Measurements from ENCODE around the gene GNAQ.

GNAQ gene

DNA sequence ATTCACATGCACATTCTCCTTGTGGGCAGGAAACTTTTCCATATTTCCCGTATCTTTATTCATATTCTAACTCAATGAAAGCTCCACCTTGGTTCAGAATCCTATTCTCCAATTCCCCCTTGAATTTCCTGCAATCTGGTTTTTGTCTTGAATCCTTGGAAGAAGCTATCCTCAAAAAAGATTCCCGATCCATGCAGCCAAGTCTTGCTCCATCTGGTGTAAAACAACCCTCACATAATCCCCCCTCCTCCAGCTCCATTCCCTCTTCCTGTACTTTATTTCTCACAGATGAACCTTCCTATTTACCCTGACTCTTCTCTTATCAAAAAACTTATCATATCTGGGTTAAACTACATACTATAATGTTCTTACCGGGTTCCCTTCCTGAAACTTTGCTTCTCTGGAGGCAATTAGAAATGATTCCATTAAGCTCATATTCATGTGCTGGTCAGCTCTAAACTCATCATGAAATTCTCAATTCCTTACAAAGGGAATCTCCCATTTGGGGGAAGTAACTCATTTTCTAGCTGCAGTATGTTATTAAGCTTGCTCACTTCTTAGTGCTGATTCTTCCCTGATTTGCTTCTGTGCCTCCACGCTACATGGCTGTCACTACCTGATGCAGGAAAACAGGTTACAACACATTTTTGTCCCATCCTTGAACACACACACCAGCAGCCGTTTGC lies 81.7 kb downstream of the GNAQ start:
- DNase-seq (ENCODE audit: low read depth) = no peak
- TF ChIP-seq, protein P1, sequence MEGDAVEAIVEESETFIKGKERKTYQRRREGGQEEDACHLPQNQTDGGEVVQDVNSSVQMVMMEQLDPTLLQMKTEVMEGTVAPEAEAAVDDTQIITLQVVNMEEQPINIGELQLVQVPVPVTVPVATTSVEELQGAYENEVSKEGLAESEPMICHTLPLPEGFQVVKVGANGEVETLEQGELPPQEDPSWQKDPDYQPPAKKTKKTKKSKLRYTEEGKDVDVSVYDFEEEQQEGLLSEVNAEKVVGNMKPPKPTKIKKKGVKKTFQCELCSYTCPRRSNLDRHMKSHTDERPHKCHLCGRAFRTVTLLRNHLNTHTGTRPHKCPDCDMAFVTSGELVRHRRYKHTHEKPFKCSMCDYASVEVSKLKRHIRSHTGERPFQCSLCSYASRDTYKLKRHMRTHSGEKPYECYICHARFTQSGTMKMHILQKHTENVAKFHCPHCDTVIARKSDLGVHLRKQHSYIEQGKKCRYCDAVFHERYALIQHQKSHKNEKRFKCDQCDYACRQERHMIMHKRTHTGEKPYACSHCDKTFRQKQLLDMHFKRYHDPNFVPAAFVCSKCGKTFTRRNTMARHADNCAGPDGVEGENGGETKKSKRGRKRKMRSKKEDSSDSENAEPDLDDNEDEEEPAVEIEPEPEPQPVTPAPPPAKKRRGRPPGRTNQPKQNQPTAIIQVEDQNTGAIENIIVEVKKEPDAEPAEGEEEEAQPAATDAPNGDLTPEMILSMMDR (IDR thresholded peaks at IDR 0.05; ENCODE audit: low read length, missing control alignments) = no peak
- H3K4me3 ChIP-seq (replicated peaks; ENCODE audit: low read depth, low read length) = no peak overlapping the region

DNA sequence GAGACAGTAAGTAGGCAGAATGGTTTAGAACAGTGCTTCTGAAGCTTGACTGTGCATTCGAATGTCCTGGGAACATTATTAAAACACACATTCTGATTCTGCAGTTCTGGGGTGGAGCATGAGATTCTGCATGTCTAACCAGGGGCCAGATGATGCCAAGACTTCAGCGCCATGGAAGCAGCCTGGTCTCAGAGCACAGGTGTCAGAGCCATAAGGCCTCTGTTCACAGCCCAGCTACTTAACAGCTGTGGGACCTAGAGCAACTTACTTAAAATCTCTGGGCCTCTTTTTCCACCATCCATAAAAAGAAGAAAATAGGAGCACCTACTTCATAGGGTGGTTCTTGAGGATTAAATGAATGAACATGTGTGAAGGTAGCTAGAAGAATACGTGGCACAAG lies 84.0 kb downstream of the GNAQ start:
- DNase-seq (ENCODE audit: low read depth) = no peak
- TF ChIP-seq, protein P1 (IDR thresholded peaks at IDR 0.05; ENCODE audit: low read length, missing control alignments) = no peak
- no peak overlapping the region for H3K4me3 ChIP-seq (replicated peaks; ENCODE audit: low read depth, low read length)

DNA sequence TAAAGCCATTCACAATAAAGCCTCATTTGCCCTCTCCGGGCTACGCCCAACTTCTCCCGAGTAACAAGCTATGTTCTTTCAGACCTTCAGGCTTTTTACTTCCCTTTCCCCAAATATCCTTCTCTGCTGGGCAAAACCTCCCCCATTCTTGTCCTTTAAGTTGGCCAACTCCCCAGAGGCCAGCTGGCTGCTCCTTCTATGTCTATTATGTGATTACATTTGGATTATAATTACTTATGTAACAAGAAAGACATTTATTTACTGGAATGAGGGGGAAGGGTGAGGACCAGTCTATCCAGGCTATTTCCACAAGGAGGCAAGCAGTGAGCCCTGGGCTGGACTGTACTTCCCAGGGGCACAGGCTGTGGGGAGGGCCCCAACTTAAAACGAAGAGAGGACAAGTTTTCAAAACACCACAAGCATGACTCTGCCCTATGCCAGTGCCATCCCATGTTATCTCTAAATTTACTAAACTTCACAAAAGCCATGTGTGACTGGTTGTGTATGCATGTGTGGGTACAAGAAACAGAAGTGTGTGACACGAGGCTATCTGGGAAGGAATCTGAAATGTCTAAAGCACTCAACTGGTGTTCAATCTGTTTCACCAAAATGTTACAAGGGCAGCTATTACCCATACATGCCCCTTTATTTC lies 84.5 kb downstream of the GNAQ start:
- no peak for DNase-seq (ENCODE audit: low read depth)
- TF ChIP-seq, protein P1 (IDR thresholded peaks at IDR 0.05; ENCODE audit: low read length, missing control alignments) = no peak
- no peak overlapping the region for H3K4me3 ChIP-seq (replicated peaks; ENCODE audit: low read depth, low read length)

DNA sequence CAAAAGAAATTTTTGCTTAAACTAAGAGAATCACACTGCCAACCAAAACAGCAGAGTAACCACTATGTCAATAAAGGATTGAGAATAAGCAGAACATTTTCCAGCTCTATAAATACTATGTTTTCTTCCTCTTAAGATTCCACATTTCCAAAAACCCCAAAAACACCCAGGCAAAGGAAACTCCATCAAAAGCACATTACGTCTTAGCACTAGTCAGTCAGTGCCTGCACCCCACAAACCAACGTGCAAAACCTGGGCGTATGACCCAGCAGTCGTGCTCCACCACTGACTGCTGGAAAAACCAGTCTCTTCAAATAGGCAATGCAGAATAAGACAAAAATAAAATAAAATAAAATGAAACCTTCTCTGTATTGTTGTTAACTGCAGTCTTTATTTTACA lies 85.3 kb downstream of the GNAQ start:
- no peak overlapping the region for H3K4me3 ChIP-seq (replicated peaks; ENCODE audit: low read depth, low read length)
- DNase-seq (ENCODE audit: low read depth) = no peak
- TF ChIP-seq, protein P1 (IDR thresholded peaks at IDR 0.05; ENCODE audit: low read length, missing control alignments) = no peak

DNA sequence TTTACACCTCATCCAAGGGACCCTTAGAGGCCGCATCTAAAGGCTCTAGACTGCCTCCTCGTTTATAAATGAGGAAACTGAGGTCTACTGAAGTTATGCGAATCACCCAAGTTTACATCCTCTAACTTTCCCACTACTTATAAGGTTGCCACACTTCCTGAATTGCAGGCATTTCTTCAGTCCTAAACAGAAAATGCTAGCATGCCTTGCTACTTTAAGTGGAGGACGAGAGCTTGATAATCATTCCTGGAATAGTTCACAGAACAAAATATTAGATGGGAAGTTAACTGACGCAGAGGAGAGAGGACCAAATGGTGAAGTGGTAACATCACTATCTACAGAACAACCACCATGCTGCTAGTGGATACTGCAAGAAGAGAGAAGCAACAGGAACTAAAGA lies 85.8 kb downstream of the GNAQ start:
- no peak overlapping the region for H3K4me3 ChIP-seq (replicated peaks; ENCODE audit: low read depth, low read length)
- TF ChIP-seq, protein P1 (IDR thresholded peaks at IDR 0.05; ENCODE audit: low read length, missing control alignments) = no peak
- DNase-seq (ENCODE audit: low read depth) = peak; percentile 77

DNA sequence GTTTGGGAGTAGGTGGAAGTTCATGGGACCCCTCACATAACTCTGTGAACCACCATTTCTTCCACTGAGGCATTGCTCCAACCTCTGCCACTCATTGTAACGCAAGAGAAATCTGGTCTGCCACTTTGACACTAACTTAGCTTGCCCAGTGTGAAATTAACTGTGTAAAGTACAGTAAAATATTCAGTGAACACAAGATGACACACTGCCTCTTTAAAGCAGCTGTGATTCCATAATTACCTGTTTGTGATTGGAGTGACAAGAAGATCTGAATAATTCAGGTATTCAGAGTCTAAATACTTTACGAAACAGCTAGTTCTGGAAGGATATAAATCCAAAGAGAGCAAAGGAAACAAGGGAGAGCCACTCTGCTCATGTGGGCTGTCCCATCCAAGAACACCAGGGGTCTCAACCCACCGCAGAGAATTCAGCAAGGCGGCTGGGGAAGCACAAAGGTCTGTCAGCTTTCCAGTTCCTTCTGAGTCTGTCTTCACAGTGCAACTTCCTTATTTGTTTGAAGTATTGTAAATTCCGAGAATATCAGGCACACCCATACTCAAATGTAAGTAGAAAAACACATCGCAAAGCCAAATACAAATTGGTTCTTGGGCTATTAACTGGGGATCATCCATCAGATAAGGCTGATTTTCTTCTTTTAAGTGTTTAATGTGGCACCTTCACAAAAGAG lies 86.9 kb downstream of the GNAQ start:
- TF ChIP-seq, protein P1 (IDR thresholded peaks at IDR 0.05; ENCODE audit: low read length, missing control alignments) = peak; percentile 2
- no peak for DNase-seq (ENCODE audit: low read depth)
- no peak overlapping the region for H3K4me3 ChIP-seq (replicated peaks; ENCODE audit: low read depth, low read length)
